Keratinocyte (primary cell): Measurements from ENCODE around the gene FAM32A. TPM values are rescaled to one million over a fixed set of nuclear protein-coding genes. Genes with fewer than 3 reads are reported as not detected.

ENCODE experiments used
- DNase-seq: peaks from one replicate; pipeline ENCODE4 v3.0.0-alpha.2; 2011; ENCODE audit warnings: low read depth, missing footprints, low spot score
- FAIRE-seq: peaks from 2 replicates; lab custom pipeline; 2011; peaks lifted over from hg19 to GRCh38; lab: Jason Lieb, UNC
- H2AFZ ChIP-seq: 2 replicates; pipeline ENCODE4 v1.6.0; 2012; ENCODE audit warnings: low read length, control low read depth, inconsistent platforms; ENCODE audit not compliant: control insufficient read depth
- H3K27ac ChIP-seq: 2 replicates; pipeline ENCODE4 v1.5.1; 2011; ENCODE audit warnings: low read length; ENCODE audit not compliant: control insufficient read depth, insufficient read depth
- H3K27me3 ChIP-seq: 3 replicates; pipeline ENCODE4 v1.6.0; 2011; ENCODE audit warnings: low read length; ENCODE audit not compliant: control insufficient read depth, insufficient read depth; ENCODE audit errors: extremely low read depth
- H3K36me3 ChIP-seq, 2 experiments: 2 replicates in 1 of 2; 3 replicates in 1 of 2; pipeline ENCODE4 v1.5.1; 2011; ENCODE audit warnings: low read length in 2 of 2, mild to moderate bottlenecking in 1 of 2; ENCODE audit not compliant: control insufficient read depth in 2 of 2, insufficient read depth in 2 of 2; ENCODE audit errors: extremely low read depth in 1 of 2
- H3K4me1 ChIP-seq: 3 replicates; pipeline ENCODE4 v1.5.1; 2011; ENCODE audit warnings: low read length; ENCODE audit not compliant: control insufficient read depth, insufficient read depth; ENCODE audit errors: extremely low read depth
- H3K4me2 ChIP-seq: 3 replicates; pipeline ENCODE4 v1.6.0; 2011; ENCODE audit warnings: low read depth, low read length; ENCODE audit not compliant: control insufficient read depth, insufficient read depth; ENCODE audit errors: extremely low read depth
- H3K4me3 ChIP-seq, 3 experiments: fragments of 200-600 bp in 1 of 3; sonication (generic) in 1 of 3; 2 replicates in 2 of 3; 3 replicates in 1 of 3; pipeline ENCODE4 v1.5.1; 2011 to 2016; ENCODE audit warnings: low read length in 3 of 3, mild to moderate bottlenecking in 3 of 3, control low read depth in 2 of 3, inconsistent platforms in 1 of 3, low read depth in 1 of 3, mixed read lengths in 1 of 3, mixed run types in 1 of 3, moderate library complexity in 1 of 3; ENCODE audit not compliant: control insufficient read depth in 2 of 3, insufficient read depth in 2 of 3; ENCODE audit errors: extremely low read depth in 1 of 3
- H3K79me2 ChIP-seq: 2 replicates; pipeline ENCODE4 v1.6.0; 2012; ENCODE audit warnings: low read length; ENCODE audit not compliant: control insufficient read depth, insufficient read depth
- H3K9ac ChIP-seq: 3 replicates; pipeline ENCODE4 v1.6.0; 2011; ENCODE audit warnings: low read length; ENCODE audit not compliant: control insufficient read depth, insufficient read depth; ENCODE audit errors: extremely low read depth
- H3K9me1 ChIP-seq: 3 replicates; pipeline ENCODE4 v1.6.0; 2011; ENCODE audit warnings: low read length; ENCODE audit not compliant: control insufficient read depth, insufficient read depth; ENCODE audit errors: extremely low read depth
- H3K9me3 ChIP-seq: 2 replicates; pipeline ENCODE4 v1.5.1; 2012; ENCODE audit warnings: low read depth, low read length; ENCODE audit not compliant: control insufficient read depth
- H4K20me1 ChIP-seq: 3 replicates; pipeline ENCODE4 v1.6.0; 2011; ENCODE audit warnings: low read length; ENCODE audit not compliant: control insufficient read depth, insufficient read depth; ENCODE audit errors: extremely low read depth
- EZH2 ChIP-seq: IDR thresholded peaks from one replicate; pipeline ENCODE4 v1.6.1; 2012; ENCODE audit warnings: inconsistent platforms, mild to moderate bottlenecking, low read length, moderate library complexity
- dilution Hi-C: fragments of 300-500 bp; cut with MboI; formaldehyde crosslinking; loops from one replicate; pipeline ENCODE4 v1.7.0; 2020; ENCODE audit warnings: low sequenced_read_pairs; ENCODE audit not compliant: extremely low pct_ligation_motif_present
- polyA plus RNA-seq, 5 experiments: library from polyadenylated mRNA; depleted of rRNA in 3 of 5; stranded (reverse) in 3 of 5; stranded (forward) in 1 of 5; unstranded in 1 of 5; fragments of >200 nt; gene quantifications; 1 replicate in 1 of 5; 2 replicates in 3 of 5; 3 replicates in 1 of 5; pipeline versions ENCODE4 v1.2.1 to v1.2.3, GENCODE V29; 2011 to 2012; ENCODE audit warnings: missing spikeins in 2 of 5, low read depth in 1 of 5, low replicate concordance in 1 of 5
- TF ChIP-seq, protein P1 (sequence below), 3 experiments: IDR thresholded peaks in 1 of 3; conservative IDR thresholded peaks in 1 of 3; optimal IDR thresholded peaks in 1 of 3; 2 replicates in 2 of 3; 3 replicates in 1 of 3; pipeline versions ENCODE3 to v1.5.1; 2011; ENCODE audit warnings: low read length in 3 of 3, mild to moderate bottlenecking in 3 of 3, moderate library complexity in 2 of 3, control low read depth in 1 of 3, inconsistent platforms in 1 of 3; ENCODE audit not compliant: insufficient read depth in 2 of 3; ENCODE audit errors: extremely low read depth in 1 of 3

FAM32A gene
- polyA plus RNA-seq, 1 donor (not counting 4 experiments of a cell fraction or from before 2014, with no cell fraction given), result 105 TPM

DNA sequence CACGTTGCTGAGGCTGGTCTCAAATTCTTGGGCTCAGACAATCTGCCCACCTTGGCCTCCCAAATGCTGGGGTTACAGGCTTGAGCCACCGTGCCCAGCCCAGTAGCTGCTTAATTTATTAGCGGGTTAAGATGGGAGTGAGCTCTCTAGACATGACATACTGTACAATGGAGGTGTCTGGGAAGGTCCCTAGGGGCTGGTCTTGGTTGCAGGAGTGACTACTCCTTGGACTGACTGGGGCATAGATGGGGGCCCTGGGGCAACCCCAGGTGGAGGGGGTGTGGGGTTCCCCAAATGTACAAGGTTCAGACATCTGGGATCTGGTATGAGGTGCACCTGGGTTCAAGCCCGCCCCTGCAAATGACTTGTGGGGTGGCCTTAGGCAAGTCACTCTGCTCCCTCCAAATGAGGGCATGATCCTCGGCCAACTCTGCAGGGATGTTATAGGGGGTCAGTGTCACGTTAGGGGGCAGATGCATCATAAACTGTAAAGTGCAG, 24.7 kb upstream of the FAM32A start:
- no peaks in the 10 kb centered on the region for H4K20me1 ChIP-seq
- H3K4me1 ChIP-seq, result peaks cover 11% of the 10 kb centered on the region
- H3K36me3 ChIP-seq, result no peaks in the 10 kb centered on the region
- no peak overlapping the region for H3K9ac ChIP-seq
- no peak overlapping the region for H3K4me3 ChIP-seq
- no peak for DNase-seq
- dilution Hi-C loops, result no loop called here
- H3K9me1 ChIP-seq, result no peaks in the 10 kb centered on the region
- no peak overlapping the region for H2AFZ ChIP-seq
- H3K4me2 ChIP-seq, result peak overlapping the region; percentile 71
- no peak overlapping the region for H3K27ac ChIP-seq
- no peaks in the 10 kb centered on the region for H3K79me2 ChIP-seq
- H3K9me3 ChIP-seq, result no peaks in the 10 kb centered on the region
- FAIRE-seq, result no peak
- H3K27me3 ChIP-seq, result no peaks in the 10 kb centered on the region
- TF ChIP-seq, protein P1, sequence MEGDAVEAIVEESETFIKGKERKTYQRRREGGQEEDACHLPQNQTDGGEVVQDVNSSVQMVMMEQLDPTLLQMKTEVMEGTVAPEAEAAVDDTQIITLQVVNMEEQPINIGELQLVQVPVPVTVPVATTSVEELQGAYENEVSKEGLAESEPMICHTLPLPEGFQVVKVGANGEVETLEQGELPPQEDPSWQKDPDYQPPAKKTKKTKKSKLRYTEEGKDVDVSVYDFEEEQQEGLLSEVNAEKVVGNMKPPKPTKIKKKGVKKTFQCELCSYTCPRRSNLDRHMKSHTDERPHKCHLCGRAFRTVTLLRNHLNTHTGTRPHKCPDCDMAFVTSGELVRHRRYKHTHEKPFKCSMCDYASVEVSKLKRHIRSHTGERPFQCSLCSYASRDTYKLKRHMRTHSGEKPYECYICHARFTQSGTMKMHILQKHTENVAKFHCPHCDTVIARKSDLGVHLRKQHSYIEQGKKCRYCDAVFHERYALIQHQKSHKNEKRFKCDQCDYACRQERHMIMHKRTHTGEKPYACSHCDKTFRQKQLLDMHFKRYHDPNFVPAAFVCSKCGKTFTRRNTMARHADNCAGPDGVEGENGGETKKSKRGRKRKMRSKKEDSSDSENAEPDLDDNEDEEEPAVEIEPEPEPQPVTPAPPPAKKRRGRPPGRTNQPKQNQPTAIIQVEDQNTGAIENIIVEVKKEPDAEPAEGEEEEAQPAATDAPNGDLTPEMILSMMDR (optimal IDR thresholded peaks at IDR 0.05 in 1 of 3, IDR thresholded peaks at IDR 0.05 in 1 of 3, conservative IDR thresholded peaks at IDR 0.05 in 1 of 3; ENCODE audit: extremely low read depth in 1 of 3, insufficient read depth in 2 of 3, low read length in 3 of 3), result no peak
- no peak for TF ChIP-seq EZH2

DNA sequence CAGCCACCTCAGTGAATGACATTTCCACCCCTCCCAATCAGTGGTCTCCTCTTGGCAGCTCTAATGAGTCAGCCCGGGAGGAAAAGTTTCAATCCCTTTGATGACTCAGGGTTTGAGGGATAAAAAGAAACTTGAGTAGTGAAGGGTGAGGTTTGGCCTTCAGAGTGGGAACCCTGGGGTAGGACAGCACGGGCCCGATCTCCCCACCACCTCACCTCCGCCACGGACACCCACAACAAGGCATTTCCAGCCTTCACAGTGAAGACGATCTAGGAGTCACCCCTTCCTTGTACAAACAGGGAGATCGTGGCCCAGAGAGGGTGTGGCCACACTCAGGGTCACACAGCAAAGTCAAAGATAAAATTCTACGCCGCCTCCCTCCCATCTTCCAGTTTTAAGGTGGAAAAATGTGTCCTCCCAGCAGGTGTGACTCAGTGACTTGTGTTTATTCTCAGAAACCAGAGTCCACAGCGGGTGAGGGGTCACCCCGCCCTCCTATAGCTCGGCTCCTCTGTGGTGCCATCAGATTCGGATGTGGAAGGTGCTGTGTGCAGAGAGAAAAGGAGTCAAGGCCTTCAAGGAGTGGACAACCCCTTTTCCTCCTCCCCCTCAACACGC, 24.2 kb upstream of the FAM32A start:
- no peaks in the 10 kb centered on the region for H3K9me1 ChIP-seq
- FAIRE-seq (peak; percentile 71), DNase-seq (no peak)
- H3K4me1 ChIP-seq, result peaks cover 11% of the 10 kb centered on the region
- H3K79me2 ChIP-seq, result no peaks in the 10 kb centered on the region
- peak overlapping the region; percentile 71 for H3K4me2 ChIP-seq
- H2AFZ ChIP-seq, result peak overlapping the region; percentile 33
- TF ChIP-seq, protein P1 (optimal IDR thresholded peaks at IDR 0.05 in 1 of 3, IDR thresholded peaks at IDR 0.05 in 1 of 3, conservative IDR thresholded peaks at IDR 0.05 in 1 of 3; ENCODE audit: extremely low read depth in 1 of 3, insufficient read depth in 2 of 3, low read length in 3 of 3), result no peak
- TF ChIP-seq EZH2, result no peak
- dilution Hi-C loops, result no loop called here
- no peaks in the 10 kb centered on the region for H3K36me3 ChIP-seq
- no peaks in the 10 kb centered on the region for H4K20me1 ChIP-seq
- no peaks in the 10 kb centered on the region for H3K9me3 ChIP-seq
- H3K9ac ChIP-seq, result peak overlapping the region; percentile 56
- H3K27ac ChIP-seq, result peak overlapping the region; percentile 88
- no peaks in the 10 kb centered on the region for H3K27me3 ChIP-seq
- no peak overlapping the region for H3K4me3 ChIP-seq
